Prostate gland (tissue), 2 donors: ENCODE data around the gene RUNX2. TPM values are rescaled to one million over a fixed set of nuclear protein-coding genes. Genes with fewer than 3 reads are reported as not detected.

Experiments used
- DNase-seq: peaks from one replicate; pipeline ENCODE4 v3.0.0-alpha.2; 2019; ENCODE audit warnings: low spot score
- H3K27ac ChIP-seq, 2 donors: fragments of 200-600 bp; sonication (generic); 2 replicates each; pipeline ENCODE4 v1.5.1; 2017 to 2019
- H3K27me3 ChIP-seq: fragments of 200-600 bp; sonication (generic); replicated peaks from 2 replicates; pipeline ENCODE4 v1.5.1; 2019; ENCODE audit not compliant: insufficient read depth
- H3K36me3 ChIP-seq, 2 donors: fragments of 200-600 bp; sonication (generic); 1 replicate in 1 of 2; 2 replicates in 1 of 2; pipeline versions ENCODE4 v1.5.1 to v1.8.1; 2017 to 2019
- H3K4me1 ChIP-seq: fragments of 200-600 bp; sonication (generic); replicated peaks from 2 replicates; pipeline ENCODE4 v1.5.1; 2019
- H3K4me3 ChIP-seq, 2 donors: fragments of 200-600 bp; sonication (generic); 2 replicates each; pipeline ENCODE4 v1.5.1; 2017 to 2019
- H3K9me3 ChIP-seq: fragments of 200-600 bp; sonication (generic); 2 replicates; pipeline ENCODE4 v1.5.1; 2017
- CTCF ChIP-seq, 4 experiments: fragments of 200-600 bp in 2 of 4; fragments of 450-650 bp in 2 of 4; sonication (generic) in 2 of 4; IDR thresholded peaks; 1 replicate in 3 of 4; 2 replicates in 1 of 4; pipeline ENCODE4 v1.5.1; 2016 to 2019; ENCODE audit warnings: antibody characterized with exemption in 4 of 4, mild to moderate bottlenecking in 2 of 4, moderate library complexity in 2 of 4
- POLR2A ChIP-seq: fragments of 450-650 bp; IDR thresholded peaks from one replicate; pipeline ENCODE4 v1.6.1; 2016; ENCODE audit warnings: antibody characterized with exemption, mild to moderate bottlenecking
- POLR2AphosphoS5 ChIP-seq: sonication (generic); formaldehyde crosslinking; IDR thresholded peaks from one replicate; pipeline ENCODE4 v1.6.1; 2017; ENCODE audit warnings: antibody characterized with exemption
- WGBS: methylation state at CpG from one replicate; pipeline ENCODE4 v1.1.5; 2018; 5-methylcytosine and 5-hydroxymethylcytosine counted together
- intact Hi-C: fragments of 100-400 bp; cut with DNase I; formaldehyde crosslinking; loops from one replicate; pipeline ENCODE4 v1.14.2; 2022
- total RNA-seq, 2 donors: library from RNA; depleted of rRNA; stranded (reverse); fragments of >200 nt; gene quantifications; one replicate each; pipeline ENCODE4 v1.1.0, GENCODE V29; 2016

The RUNX2 gene
- total RNA-seq, 2 donors from 2014 or later, result 9.2 to 10.7 TPM

GRCh38 chr6:45634231-45634630 lies 306.1 kb downstream of the RUNX2 start:
- Histone ChIP-seq H3K9me3 (no peaks in the 10 kb centered on the region), H3K27ac (no peak overlapping the region), H3K4me1 (no peaks in the 10 kb centered on the region), H3K4me3 (no peak overlapping the region), H3K27me3 (no peaks in the 10 kb centered on the region), H3K36me3 (no peaks in the 10 kb centered on the region)
- 90% methylated on average over 4 of the region's 4 CpGs for WGBS
- no peak for TF ChIP-seq POLR2AphosphoS5
- no peak for TF ChIP-seq POLR2A
- TF ChIP-seq CTCF (IDR thresholded peaks at IDR 0.05), result no peak
- intact Hi-C loops, result no loop called here
- DNase-seq, result no peak

- Histone ChIP-seq H3K9me3 (no peaks in the 10 kb centered on the region), H3K4me1 (no peaks in the 10 kb centered on the region), H3K27ac (no peak overlapping the region), H3K4me3 (no peak overlapping the region), H3K36me3 (no peaks in the 10 kb centered on the region), H3K27me3 (no peaks in the 10 kb centered on the region)
- 58% methylated on average over 8 of the region's 8 CpGs for WGBS
- intact Hi-C loops, result no loop called here
- DNase-seq, result no peak
- TF ChIP-seq POLR2AphosphoS5 (no peak), CTCF (IDR thresholded peaks at IDR 0.05) (no peak), POLR2A (no peak)
Observed at GRCh38 chr6:45635284-45635867, 307.2 kb downstream of the RUNX2 start.

- Histone ChIP-seq H3K4me3 (no peak overlapping the region), H3K4me1 (no peaks in the 10 kb centered on the region), H3K27ac (no peak overlapping the region), H3K9me3 (no peaks in the 10 kb centered on the region), H3K27me3 (no peaks in the 10 kb centered on the region), H3K36me3 (no peaks in the 10 kb centered on the region)
- TF ChIP-seq POLR2AphosphoS5, result no peak
- no peak for TF ChIP-seq CTCF (IDR thresholded peaks at IDR 0.05)
- TF ChIP-seq POLR2A, result no peak
- 81% methylated on average over 3 of the region's 3 CpGs for WGBS
- DNase-seq, result no peak
- intact Hi-C loops, result no loop called here
Observed at GRCh38 chr6:45637056-45637455, 308.9 kb downstream of the RUNX2 start.

GRCh38 chr6:45637611-45638257 lies 309.6 kb downstream of the RUNX2 start:
- no peak for TF ChIP-seq CTCF (IDR thresholded peaks at IDR 0.05)
- peak; percentile 40 for TF ChIP-seq POLR2AphosphoS5
- peak; percentile 64 for DNase-seq
- intact Hi-C loops, result no loop called here
- Histone ChIP-seq H3K4me3 (no peak overlapping the region), H3K27ac (no peak overlapping the region), H3K9me3 (no peaks in the 10 kb centered on the region), H3K27me3 (no peaks in the 10 kb centered on the region), H3K4me1 (no peaks in the 10 kb centered on the region), H3K36me3 (no peaks in the 10 kb centered on the region)
- 24% methylated on average over 7 of the region's 7 CpGs for WGBS

GRCh38 chr6:45640081-45640491 lies 312.0 kb downstream of the RUNX2 start:
- no peaks in the 10 kb centered on the region for H3K4me1 ChIP-seq
- no peak overlapping the region for H3K4me3 ChIP-seq
- no peaks in the 10 kb centered on the region for H3K27me3 ChIP-seq
- H3K27ac ChIP-seq, result no peak overlapping the region
- 96% methylated on average over 2 of the region's 2 CpGs for WGBS
- intact Hi-C loops, result no loop called here
- H3K9me3 ChIP-seq, result no peaks in the 10 kb centered on the region
- no peak for DNase-seq
- no peaks in the 10 kb centered on the region for H3K36me3 ChIP-seq
- no peak for TF ChIP-seq POLR2AphosphoS5
- no peak for TF ChIP-seq CTCF (IDR thresholded peaks at IDR 0.05)
- TF ChIP-seq POLR2A, result no peak
